Fibroblast of the conjunctiva (primary cell): ENCODE measurements around the gene MYLK3.

ENCODE experiments used
- DNase-seq: peaks from one replicate; pipeline ENCODE4 v3.0.0-alpha.2; 2010; ENCODE audit warnings: low read depth

MYLK3 gene

DNA sequence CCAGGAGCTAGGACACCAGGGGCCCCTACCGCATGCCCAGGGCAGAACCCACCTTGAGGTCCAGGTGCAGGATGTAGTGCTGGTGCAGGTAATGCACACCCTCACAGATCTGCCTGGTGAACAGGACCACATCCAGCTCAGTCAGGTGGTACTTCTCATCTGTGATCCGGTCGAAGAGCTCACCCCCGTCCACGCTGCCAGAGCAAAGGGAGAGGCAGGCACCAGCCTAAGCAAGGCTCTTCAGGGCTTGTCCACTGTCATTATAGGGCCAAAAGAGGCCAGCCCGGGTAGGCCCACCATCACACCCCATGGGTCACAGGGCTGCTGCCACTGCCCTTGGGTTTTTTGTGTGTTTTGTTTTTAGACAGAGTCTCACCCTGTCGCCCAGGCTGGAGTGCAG, 21.0 kb downstream of the MYLK3 start:
- DNase-seq: no peak

DNA sequence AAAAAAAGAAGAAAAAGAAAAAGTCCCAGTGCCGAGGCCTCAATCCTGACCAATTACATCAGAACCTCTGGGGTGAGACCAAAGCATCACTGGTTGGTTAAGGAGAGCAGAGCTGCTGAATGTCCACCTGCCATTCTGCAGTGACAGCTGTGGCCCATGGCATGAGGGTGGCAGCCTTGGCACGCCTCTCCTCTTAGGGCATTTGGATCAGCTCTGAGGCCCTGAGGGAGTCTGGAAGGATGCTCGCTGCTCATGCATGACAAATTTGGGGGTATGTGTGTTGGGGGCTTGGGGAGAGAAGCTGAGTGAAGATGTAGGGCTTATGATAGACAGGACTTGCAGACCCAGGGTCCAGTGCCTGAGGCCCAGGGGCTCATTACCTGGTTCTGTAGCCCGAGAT, 26.3 kb downstream of the MYLK3 start:
- no peak for DNase-seq

DNA sequence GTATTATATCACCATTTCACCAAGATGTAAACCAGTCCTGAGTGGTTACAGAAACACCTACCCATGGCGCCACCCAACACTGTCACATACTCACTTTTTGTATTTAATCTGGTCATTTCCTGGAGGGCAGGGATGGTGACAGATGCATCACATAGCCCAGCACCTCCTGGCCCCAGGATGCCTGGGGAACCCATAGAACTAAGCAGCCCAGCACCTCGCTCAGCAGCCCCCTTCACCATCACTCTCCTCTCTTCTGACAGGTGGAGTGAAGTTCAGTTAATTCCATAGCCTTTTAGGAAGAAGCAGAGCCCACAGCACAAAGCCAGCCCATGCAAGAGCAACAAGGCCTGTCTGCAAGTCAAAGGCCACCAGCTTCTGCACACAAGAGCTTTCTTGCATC, 27.5 kb downstream of the MYLK3 start:
- no peak for DNase-seq

DNA sequence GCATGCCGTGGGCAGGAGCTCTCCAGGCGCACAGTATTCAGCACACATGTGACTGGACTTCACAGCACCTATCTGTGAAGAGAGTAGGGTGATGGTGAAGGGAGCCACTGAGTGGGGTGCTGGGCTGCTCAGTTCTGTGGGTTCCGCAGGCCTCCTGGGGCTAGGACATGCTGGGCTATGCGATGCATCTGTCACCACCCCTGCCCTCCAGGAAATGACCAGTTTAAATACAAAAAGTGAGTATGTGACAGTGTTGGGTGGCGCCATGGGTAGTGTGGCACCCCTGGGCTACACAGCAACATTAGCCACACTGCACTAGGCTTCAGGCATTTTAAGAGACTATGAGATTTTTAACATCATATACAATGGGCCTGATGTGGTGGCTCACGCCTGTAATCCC, 28.6 kb downstream of the MYLK3 start:
- DNase-seq: no peak

DNA sequence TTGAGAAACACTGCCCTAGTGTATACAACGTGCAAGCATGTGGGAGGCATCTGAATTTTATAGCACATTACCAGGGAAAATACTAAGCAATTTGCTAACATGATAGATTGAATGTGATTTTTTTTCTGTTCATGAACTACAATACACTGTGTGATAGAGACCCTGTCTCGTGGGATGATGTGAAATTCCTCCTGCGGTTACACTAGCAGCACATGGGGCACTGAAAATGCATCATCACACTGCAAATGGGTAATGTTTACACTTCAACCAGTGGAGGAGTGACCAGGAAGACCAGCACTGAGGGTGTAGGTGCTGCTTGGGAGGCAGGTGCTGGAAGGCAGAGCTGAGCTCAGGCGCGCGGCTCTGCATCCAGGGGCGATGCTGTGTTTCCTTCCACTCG, 29.9 kb downstream of the MYLK3 start:
- DNase-seq: no peak

DNA sequence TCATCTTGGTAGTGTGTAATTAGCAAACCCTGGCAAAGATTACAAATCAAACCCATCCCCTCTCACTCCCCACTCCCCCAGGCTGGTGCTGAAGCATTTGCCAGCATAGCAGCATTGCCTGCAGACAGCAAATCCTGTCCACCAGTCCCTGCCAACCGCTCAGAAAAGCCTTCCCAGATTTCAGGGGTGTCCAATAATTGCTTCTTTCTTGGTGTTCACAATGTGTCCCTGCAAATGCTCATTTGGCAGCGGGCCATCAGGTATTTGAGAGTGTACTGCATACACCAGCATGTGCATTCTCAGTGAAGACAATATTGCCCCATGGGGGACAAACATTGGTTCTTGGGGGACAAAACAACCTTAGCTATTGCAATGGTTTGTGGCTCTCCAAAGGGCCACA, 30.5 kb downstream of the MYLK3 start:
- no peak for DNase-seq

DNA sequence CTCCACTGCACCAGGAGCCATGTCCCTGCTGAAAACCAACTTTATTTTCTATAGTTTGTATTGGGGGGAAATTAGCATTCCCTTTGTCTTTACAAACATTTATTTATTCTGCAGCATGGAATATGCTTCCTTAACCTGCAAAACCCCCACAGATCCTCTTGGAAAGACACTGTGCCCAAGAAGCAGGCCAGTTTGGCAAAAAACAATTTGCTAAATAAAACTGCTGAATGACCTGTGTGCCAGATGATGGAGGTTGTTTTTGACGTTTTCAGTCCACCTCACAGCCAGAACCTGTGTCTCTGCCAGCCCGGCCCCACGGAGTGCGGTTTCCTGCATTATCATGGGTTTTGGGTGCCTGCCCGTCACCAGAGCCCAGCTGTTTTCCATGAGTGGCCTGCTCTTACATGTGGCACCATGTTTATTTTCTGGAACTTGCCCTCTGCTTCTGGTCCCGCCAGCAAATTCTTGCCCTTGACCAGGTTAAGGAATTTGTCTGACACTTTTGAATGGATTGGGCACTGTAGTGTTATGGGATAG, 32.3 kb downstream of the MYLK3 start:
- DNase-seq: no peak

DNA sequence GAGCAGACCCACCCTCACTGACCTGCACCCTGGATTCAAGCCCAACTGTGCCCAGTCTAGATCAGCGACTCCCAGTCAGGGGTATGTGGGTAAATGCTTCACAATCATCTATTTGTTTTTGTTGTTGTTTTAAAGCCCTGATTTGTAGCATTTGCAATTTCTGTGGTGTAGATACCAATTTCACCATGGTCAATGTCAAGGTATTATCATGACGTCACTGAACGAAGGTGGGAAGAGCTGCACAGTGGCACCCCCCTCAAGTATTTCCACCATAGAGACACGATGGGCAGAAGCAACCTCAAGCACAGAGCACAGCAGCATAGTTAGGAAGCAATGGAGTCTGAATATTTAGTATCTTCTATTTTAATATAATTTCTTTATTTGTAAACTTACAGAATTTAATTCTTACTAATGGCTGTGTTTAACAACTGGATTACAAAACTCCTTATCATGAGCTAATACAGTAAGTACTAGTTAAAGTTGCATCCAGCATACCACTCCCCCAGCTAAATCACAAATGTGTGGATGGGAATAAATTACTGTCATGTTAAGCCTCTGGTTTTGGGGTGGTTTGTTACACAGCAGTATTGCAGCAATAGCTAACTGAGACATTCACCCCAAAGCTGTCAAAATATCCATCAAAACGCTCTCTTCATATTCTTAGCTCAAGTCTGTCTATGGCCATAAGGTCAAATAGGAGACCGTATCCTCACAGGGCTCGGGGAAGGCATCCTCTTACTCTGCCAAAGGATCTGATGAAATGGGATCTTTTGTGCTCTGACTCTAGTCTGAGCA, 33.1 kb downstream of the MYLK3 start:
- DNase-seq: no peak

DNA sequence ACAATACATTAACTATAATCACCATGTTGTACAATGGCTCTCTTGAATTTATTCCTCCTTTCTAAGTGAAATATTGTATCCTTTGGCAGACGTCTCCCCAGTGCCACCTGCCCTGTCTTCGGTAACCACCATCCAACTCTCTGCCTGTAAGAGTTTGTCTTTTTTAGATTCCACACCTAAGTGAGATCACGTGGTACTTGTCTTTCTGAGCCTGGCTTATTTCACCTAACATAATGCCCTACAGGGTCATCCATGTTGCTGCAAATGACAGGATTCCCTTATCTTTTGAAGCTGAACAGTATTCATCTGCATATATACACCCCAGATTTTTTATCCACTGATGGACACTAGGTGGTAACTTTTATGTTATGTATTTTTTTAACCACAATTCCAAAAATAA, 34.5 kb downstream of the MYLK3 start:
- DNase-seq: no peak

DNA sequence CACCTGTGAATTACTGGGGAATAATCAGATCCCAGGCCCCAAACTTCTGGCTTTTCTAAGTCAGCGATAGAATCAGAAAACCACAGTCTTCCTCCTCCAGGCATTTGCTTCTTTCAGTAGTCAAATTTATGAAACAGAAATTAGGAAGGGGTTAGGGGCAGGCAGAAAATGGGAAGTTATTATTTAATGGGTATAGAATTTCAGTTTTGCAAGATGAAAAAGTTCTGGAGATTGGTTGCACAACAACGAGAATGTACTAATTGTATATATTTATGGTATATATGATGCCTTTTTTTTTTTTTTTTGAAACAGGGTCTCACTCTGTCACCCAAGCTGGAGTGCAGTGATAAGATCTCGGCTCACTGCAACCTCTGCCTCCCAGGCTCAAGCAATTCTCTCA, 35.2 kb downstream of the MYLK3 start:
- no peak for DNase-seq

DNA sequence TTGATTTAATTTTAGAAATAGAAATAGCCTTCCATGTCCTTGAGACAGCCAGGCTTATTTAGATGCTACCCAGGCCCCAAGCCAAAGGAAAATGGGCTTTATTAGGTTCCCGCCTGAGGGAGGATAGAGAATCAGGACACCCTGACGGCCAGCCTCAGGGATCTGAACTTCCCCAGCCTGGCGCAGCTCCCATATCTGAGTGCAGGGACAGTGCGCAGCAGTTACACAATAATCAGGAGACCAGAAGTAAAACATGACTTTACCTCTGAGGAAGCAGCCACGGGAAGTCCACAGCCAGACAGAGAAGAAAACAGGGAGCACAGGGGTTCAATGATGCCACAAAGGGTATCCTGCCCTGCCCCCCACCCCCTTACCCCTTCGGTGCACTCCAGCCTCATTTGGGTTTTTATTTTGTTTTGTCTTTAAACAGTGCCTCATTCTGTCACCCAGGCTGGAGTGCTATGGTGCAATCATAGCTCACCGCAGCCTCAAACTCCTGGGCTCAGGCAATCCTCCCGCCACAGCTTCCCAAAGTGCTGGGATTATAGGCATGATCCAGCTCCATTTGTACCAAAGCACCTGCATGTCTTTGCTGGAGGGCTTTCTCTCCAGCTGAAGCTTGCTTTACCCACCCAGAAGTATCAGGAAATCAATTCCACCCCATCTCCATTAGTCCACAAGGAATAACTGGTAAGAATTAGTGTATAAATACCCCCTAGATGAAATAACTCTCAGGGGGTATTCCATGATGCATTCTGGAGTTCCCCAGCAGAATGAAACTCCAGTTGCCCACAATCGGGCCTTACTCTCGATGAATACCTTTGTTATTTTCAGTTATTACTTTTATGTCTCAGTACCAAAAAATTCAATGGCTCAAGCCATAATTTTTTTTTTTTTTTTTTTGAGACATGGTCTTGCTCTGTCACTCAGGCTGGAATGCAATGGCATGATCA, 36.8 kb downstream of the MYLK3 start:
- DNase-seq: no peak

DNA sequence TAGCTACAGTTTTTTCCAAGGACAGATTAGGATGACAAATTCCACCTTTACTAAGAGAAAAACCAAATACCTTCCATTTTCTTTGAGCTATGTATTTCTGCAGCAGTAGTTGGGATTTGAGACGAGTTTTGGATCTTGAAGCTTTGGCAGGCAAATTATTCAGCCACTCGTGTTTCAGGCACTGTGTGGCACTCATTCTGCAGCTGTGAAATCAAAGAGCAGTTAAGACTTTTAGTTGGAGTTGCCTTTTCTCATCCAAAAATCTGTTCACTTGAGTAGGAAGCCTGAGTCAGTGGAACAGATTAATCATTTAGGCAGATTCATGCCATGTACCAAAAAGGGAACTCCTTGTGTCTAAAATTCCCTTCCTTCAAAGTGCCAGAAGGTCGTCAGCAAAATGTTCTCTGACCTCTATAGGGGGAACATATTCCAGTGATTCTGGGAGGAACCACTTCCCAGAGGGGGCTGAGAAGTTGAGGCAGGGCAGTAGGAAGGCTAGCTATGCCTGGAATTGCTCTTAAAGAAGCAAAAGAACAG, 38.6 kb downstream of the MYLK3 start:
- no peak for DNase-seq

DNA sequence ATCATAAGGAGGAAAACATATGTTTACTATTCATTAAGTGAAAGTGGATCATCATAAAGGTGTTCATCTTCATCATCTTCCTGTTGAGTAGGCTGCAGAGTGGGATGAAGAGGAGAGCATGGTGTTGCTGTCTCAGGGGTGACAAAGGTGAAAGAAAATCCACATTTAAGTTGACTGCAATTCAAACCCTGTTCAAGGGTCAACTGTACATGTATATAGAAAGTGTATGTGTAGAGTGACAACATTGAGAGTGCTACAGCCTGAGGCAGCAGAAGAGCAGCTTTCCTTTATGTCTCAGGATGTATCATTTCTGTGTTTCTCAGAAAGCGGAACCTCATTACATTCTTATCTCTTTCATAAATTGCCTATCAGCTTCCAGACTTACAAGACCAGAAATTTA, 41.5 kb downstream of the MYLK3 start:
- no peak for DNase-seq

DNA sequence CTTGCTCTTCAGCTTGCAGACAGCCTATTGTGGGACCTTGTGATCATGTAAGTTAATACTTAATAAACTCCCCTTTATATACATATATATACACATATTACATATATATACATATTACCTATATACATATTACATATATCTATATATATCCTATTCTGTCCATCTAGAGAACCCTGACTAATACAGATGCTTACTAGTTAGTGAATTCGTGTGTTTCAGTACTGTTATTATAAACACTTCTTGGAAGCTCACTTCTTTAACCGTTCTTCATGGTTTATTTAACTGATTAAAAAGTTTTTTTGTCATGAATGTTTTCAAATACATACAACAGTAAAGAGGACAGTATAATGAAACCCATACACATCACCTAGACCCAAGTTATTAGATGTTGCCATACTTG, 46.1 kb downstream of the MYLK3 start:
- no peak for DNase-seq

DNA sequence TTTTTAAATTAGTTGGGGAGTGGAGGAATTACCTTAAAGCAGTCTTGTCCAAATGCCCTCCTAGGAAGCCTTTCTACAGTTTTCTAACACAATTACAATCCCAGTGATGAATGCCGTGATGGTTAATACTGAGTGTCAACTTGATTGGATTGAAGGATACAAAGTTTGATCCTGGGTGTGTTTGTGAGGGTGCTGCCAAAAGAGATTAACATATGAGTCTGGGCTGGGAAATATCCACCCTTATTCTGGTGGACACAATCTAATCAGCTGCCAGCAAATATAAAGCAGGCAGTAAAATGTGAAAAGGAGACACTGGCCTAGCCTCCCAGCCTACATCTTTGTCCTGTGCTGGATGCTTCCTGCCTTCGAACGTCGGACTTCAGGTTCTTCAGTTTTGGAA, 46.5 kb downstream of the MYLK3 start:
- no peak for DNase-seq

DNA sequence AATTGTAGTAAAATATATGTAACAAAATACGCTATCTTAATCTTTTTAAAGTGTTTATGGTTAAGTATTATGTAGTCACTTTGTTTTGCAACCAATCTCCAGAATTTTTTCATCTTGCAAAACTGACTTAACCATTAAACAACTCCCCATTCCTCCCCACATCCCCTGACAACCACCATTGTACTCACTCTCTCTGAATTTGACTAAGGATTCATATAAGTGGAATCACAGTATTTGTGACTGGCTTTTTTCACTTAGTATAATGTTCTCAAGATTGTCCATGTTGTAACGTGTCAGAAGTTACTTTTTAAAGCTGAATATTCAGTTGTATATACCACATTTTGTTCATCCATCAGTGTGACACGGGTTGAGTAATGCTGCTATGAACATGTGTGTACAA, 48.1 kb downstream of the MYLK3 start:
- no peak for DNase-seq

DNA sequence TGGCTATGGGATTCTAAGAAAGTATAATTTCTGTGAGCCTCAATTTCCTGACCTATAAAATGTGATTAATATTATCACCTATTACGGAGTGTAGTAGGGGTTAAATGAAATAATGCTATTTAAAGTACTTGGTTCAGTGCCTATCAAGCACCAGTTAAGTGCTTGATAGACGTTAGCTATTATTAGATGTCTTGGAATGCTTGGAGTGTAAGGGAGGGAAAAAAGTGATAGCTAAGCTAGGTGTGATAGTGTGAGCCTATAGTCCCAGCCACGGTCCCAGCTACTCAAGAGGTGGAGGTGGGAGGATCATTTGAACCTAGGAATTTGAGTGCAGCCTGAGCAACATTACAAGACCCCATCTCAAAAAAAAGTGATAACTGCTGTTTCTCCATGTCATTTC, 51.2 kb downstream of the MYLK3 start:
- DNase-seq: no peak

DNA sequence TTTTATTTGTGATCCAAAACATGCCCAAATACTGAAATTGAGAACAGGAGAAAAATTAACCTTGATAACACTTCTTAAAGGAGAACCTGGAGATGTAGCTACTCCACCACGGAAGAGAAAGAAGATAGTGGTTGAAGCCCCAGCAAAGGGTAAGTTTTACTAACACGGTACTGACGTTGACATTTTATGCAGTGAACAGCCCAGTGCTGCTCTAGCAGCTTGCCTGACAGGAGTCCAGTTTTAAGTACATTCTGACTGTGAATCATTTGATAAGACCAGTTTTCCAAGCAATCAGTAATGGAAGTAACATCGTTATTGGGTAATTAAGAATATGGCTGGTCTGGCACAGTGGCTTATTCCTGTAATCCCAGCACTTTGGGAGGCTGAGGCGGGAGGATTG, 52.2 kb downstream of the MYLK3 start:
- DNase-seq: no peak

DNA sequence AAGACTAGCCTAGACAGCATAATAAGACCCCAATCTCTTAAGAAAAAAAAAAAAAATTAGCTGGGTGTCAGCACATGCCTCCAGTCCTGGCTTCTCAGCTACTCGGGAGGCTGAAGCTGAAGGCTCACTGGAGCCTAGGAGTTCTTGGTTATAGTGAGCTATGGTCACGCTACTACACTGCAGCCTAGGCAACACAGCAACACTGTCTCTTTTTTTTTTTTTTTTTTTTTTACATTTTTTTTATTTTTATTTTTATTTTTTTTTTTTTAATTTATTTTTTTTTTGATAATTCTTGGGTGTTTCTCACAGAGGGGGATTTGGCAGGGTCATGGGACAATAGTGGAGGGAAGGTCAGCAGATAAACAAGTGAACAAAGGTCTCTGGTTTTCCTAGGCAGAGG, 54.5 kb downstream of the MYLK3 start:
- no peak for DNase-seq

DNA sequence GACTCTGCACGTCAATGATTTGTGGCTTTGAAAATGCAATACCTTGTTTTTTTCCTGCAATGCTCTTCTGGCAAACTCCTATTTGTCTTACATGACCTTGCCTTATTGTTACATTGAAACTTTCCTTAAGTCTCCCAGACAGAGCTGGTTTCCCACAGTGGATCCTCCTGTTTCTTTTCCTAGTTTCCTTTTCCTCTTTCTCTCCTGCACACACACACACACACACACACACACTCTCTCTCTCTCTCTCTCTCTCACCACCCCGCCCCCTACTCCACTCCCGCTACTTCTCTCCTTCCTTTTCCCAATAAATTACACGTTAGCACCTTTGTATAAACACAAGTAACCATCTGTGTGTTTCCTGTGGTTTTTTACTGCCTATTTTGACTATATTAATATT, 56.4 kb downstream of the MYLK3 start:
- DNase-seq: no peak

DNA sequence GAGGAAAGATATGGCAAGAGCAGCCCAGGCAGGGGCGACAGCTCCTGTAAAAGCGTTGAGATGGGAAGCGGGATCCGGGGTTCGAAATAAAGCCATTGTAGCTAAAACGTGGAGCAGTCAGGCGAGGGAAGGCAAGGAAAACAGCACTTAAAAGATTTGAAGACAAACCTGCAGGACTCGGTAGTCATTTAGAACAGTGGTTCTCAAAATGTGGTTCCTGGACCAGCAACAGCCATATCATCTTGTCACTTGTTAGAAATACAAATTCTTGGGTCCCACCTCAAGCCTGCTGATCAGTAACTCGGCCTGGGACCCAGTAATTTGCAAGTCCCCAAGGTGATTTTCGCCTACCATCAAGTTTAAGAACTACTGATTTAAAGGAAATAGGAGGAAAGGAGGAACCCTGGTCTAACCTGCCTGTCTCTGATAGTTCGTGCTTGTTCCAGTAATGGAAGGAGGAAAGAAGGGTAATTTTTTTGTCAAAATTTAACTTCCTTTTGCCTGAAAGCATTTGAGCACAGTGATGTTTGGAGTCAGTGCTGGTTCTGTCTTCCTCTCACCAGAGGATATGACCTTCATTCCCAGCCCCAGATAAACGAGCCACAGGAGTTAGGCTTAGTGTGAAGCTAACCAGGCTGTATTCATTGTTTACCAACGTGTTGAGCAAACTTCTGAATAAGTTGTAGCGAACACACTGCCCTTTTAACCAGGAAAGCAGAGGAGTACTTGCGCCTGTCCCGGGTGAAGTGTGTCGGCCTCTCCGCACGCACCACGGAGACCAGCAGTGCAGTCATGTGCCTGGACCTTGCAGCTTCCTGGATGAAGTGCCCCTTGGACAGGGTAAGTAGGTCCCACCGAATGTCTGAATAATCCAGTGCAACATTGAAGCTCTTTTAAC, 57.6 kb downstream of the MYLK3 start:
- DNase-seq: no peak
